Nephron (organoid): Measurements from ENCODE around the gene STK11.
A peak's percentile ranks its signal among the peaks of the same experiment; 100 is the strongest.

ENCODE experiments used
- H3K27ac Mint-ChIP-seq, 3 experiments: 2 replicates each; pipeline ENCODE4 v1.8.0; 2020; ENCODE audit warnings: mixed read lengths in 3 of 3, mild to moderate bottlenecking in 2 of 3, moderate library complexity in 1 of 3
- H3K27me3 Mint-ChIP-seq: 2 replicates; pipeline ENCODE4 v1.8.0; 2021; ENCODE audit warnings: low read depth, mild to moderate bottlenecking, moderate library complexity, mixed read lengths
- H3K36me3 Mint-ChIP-seq: 2 replicates; pipeline ENCODE4 v1.8.0; 2020; ENCODE audit warnings: low read depth, mixed read lengths
- H3K4me1 Mint-ChIP-seq: 2 replicates; pipeline ENCODE4 v1.8.0; 2020; ENCODE audit warnings: mixed read lengths
- H3K4me3 Mint-ChIP-seq, 3 experiments: 2 replicates each; pipeline ENCODE4 v1.8.0; 2020; ENCODE audit warnings: mild to moderate bottlenecking in 3 of 3, mixed read lengths in 3 of 3, moderate library complexity in 2 of 3
- H3K9me3 Mint-ChIP-seq: 2 replicates; pipeline ENCODE4 v1.8.0; 2020; ENCODE audit warnings: mixed read lengths
- CTCF ChIP-seq, 3 experiments: fragments of 200-600 bp; sonication (generic); IDR thresholded peaks; one replicate each; pipeline ENCODE4 v1.5.0; 2021; ENCODE audit warnings: antibody characterized with exemption in 3 of 3; ENCODE audit not compliant: unreplicated experiment in 3 of 3

Gene STK11

GRCh38 chr19:1229924-1230782, 24.6 kb downstream of the STK11 start:
- Mint-ChIP-seq H3K4me1 (peaks cover 13% of the 10 kb centered on the region), H3K4me3 (no peak overlapping the region), H3K27ac (no peak overlapping the region), H3K36me3 (peaks cover 4% of the 10 kb centered on the region), H3K9me3 (no peaks in the 10 kb centered on the region), H3K27me3 (no peaks in the 10 kb centered on the region)
- no peak for TF ChIP-seq CTCF (IDR thresholded peaks at IDR 0.05; ENCODE audit: unreplicated experiment in 3 of 3)

- H3K27ac Mint-ChIP-seq, result no peak overlapping the region
- no peaks in the 10 kb centered on the region for H3K27me3 Mint-ChIP-seq
- H3K4me3 Mint-ChIP-seq, result no peak overlapping the region
- peaks cover 13% of the 10 kb centered on the region for H3K4me1 Mint-ChIP-seq
- no peak for TF ChIP-seq CTCF (IDR thresholded peaks at IDR 0.05; ENCODE audit: unreplicated experiment in 3 of 3)
- peaks cover 4% of the 10 kb centered on the region for H3K36me3 Mint-ChIP-seq
- no peaks in the 10 kb centered on the region for H3K9me3 Mint-ChIP-seq
These were observed 25.4 kb downstream of the STK11 start for GRCh38 chr19:1230783-1231489.

GRCh38 chr19:1231729-1232637, 26.4 kb downstream of the STK11 start:
- Mint-ChIP-seq H3K9me3 (no peaks in the 10 kb centered on the region), H3K4me3 (peak overlapping the region; percentile 44 to 61 (median 54)), H3K4me1 (peaks cover 13% of the 10 kb centered on the region), H3K36me3 (peaks cover 4% of the 10 kb centered on the region), H3K27me3 (no peaks in the 10 kb centered on the region), H3K27ac (peak overlapping the region; percentile 51 to 78 (median 57))
- no peak for TF ChIP-seq CTCF (IDR thresholded peaks at IDR 0.05; ENCODE audit: unreplicated experiment in 3 of 3)

- no peaks in the 10 kb centered on the region for H3K27me3 Mint-ChIP-seq
- H3K4me1 Mint-ChIP-seq, result peaks cover 13% of the 10 kb centered on the region
- no peak for TF ChIP-seq CTCF (IDR thresholded peaks at IDR 0.05; ENCODE audit: unreplicated experiment in 3 of 3)
- H3K9me3 Mint-ChIP-seq, result no peaks in the 10 kb centered on the region
- peak overlapping the region; percentile 44 to 61 (median 54) for H3K4me3 Mint-ChIP-seq
- H3K27ac Mint-ChIP-seq, result peak overlapping the region; percentile 51 to 78 (median 57)
- peaks cover 4% of the 10 kb centered on the region for H3K36me3 Mint-ChIP-seq
These were observed 27.1 kb downstream of the STK11 start for GRCh38 chr19:1232652-1233072.

- Mint-ChIP-seq H3K36me3 (peaks cover 1% of the 10 kb centered on the region), H3K27ac (no peak overlapping the region), H3K4me1 (peaks cover 13% of the 10 kb centered on the region), H3K4me3 (no peak overlapping the region), H3K27me3 (no peaks in the 10 kb centered on the region), H3K9me3 (no peaks in the 10 kb centered on the region)
- TF ChIP-seq CTCF (IDR thresholded peaks at IDR 0.05; ENCODE audit: unreplicated experiment in 3 of 3), result no peak
These were observed 27.6 kb downstream of the STK11 start for GRCh38 chr19:1233115-1233667.
